SU-DHL-6 (cell line): ENCODE data around the gene ATP5F1E.

ENCODE experiments used
- H2AFZ ChIP-seq: fragments of 200-600 bp; sonication (generic); 2 replicates; pipeline ENCODE4 v1.6.1; 2014; ENCODE audit warnings: low read depth, mild to moderate bottlenecking, moderate library complexity, mixed read lengths, antibody characterized with exemption, low read length; ENCODE audit not compliant: severe bottlenecking
- H3F3A ChIP-seq: fragments of 200-600 bp; shearing (Covaris generic); 2 replicates; pipeline ENCODE4 v1.6.0; 2016; ENCODE audit warnings: antibody characterized with exemption, mild to moderate bottlenecking; ENCODE audit not compliant: insufficient read depth
- H3K27ac ChIP-seq: fragments of 200-600 bp; sonication (generic); 2 replicates; pipeline ENCODE4 v1.5.1; 2016; ENCODE audit warnings: low read depth, mild to moderate bottlenecking, low read length, moderate library complexity, mixed read lengths
- H3K27me3 ChIP-seq: fragments of 200-600 bp; sonication (generic), shearing (Covaris generic); 2 replicates; pipeline ENCODE4 v1.6.0; 2014; ENCODE audit warnings: mild to moderate bottlenecking, low read length
- H3K36me3 ChIP-seq: fragments of 200-600 bp; sonication (generic); 2 replicates; pipeline ENCODE4 v1.6.1; 2014; ENCODE audit warnings: mild to moderate bottlenecking, low read length, mixed read lengths
- H3K4me2 ChIP-seq: fragments of 300-600, 200-600 bp; shearing (Covaris generic), sonication (generic); 2 replicates; pipeline ENCODE4 v1.6.0; 2014; ENCODE audit warnings: low read length, low read depth, mild to moderate bottlenecking; ENCODE audit not compliant: poor library complexity, severe bottlenecking
- H3K4me3 ChIP-seq: fragments of 200-600 bp; sonication (generic); 2 replicates; pipeline ENCODE4 v1.5.1; 2014; ENCODE audit warnings: antibody characterized with exemption, low read length, mild to moderate bottlenecking, mixed read lengths; ENCODE audit not compliant: insufficient read depth, poor library complexity, severe bottlenecking
- H3K79me2 ChIP-seq: fragments of 200-600 bp; sonication (generic); 2 replicates; pipeline ENCODE4 v1.6.1; 2014; ENCODE audit warnings: mild to moderate bottlenecking, low read length, moderate library complexity; ENCODE audit not compliant: insufficient read depth
- H3K9ac ChIP-seq: fragments of 200-600 bp; sonication (generic); 2 replicates; pipeline ENCODE4 v1.7.0; 2014; ENCODE audit warnings: mild to moderate bottlenecking, low read length
- H3K9me2 ChIP-seq: fragments of 200-600 bp; sonication (generic); replicated peaks from 2 replicates; pipeline ENCODE4 v1.6.1; 2014; ENCODE audit warnings: low read length; ENCODE audit not compliant: insufficient read depth
- H3K9me3 ChIP-seq: fragments of 200-600 bp; sonication (generic); 2 replicates; pipeline ENCODE4 v1.6.1; 2014; ENCODE audit warnings: low read length, mixed read lengths; ENCODE audit not compliant: insufficient read depth
- H4K20me1 ChIP-seq: fragments of 200-600 bp; sonication (generic); 2 replicates; pipeline ENCODE4 v1.6.1; 2014; ENCODE audit warnings: low read depth, mild to moderate bottlenecking, antibody characterized with exemption, low read length, moderate library complexity, mixed read lengths
- CTCF ChIP-seq: fragments of 200-600 bp; sonication (generic); IDR thresholded peaks from one replicate; pipeline ENCODE4 v1.5.1; 2017; ENCODE audit warnings: antibody characterized with exemption, mild to moderate bottlenecking, low read length, moderate library complexity; ENCODE audit not compliant: insufficient read depth, poor library complexity, severe bottlenecking
- EZH2phosphoT487 ChIP-seq: fragments of 200-600 bp; sonication (generic), shearing (Covaris generic); conservative IDR thresholded peaks from 2 replicates; pipeline ENCODE4 v1.6.1; 2018; ENCODE audit warnings: mild to moderate bottlenecking, antibody characterized with exemption, low read length, moderate library complexity, mixed read lengths

Gene ATP5F1E

GRCh38 chr20:59015812-59016711, 16.1 kb downstream of the ATP5F1E start:
- TF ChIP-seq EZH2phosphoT487, result no peak
- H3K79me2 ChIP-seq, result no peaks in the 10 kb centered on the region
- no peak overlapping the region for H3K27ac ChIP-seq
- no peaks in the 10 kb centered on the region for H3K27me3 ChIP-seq
- H3K36me3 ChIP-seq, result no peaks in the 10 kb centered on the region
- peak overlapping the region; percentile 29 for H3K4me2 ChIP-seq
- H3K9ac ChIP-seq, result peak overlapping the region; percentile 15; the same call in 1 of the 2 replicates
- peak overlapping the region; percentile 28 for H2AFZ ChIP-seq
- no peaks in the 10 kb centered on the region for H3K9me3 ChIP-seq
- H3K4me3 ChIP-seq, result no peak overlapping the region
- no peaks in the 10 kb centered on the region for H4K20me1 ChIP-seq
- H3F3A ChIP-seq, result peaks cover 6% of the 10 kb centered on the region; the same call in 1 of the 2 replicates
- H3K9me2 ChIP-seq, result no peaks in the 10 kb centered on the region

- no peaks in the 10 kb centered on the region for H3K9me2 ChIP-seq
- H2AFZ ChIP-seq, result no peak overlapping the region
- H3K4me3 ChIP-seq, result no peak overlapping the region
- TF ChIP-seq EZH2phosphoT487 (no peak), CTCF (no peak)
- H4K20me1 ChIP-seq, result no peaks in the 10 kb centered on the region
- no peaks in the 10 kb centered on the region for H3K79me2 ChIP-seq
- H3K27ac ChIP-seq, result no peak overlapping the region
- no peaks in the 10 kb centered on the region for H3K9me3 ChIP-seq
- no peaks in the 10 kb centered on the region for H3K27me3 ChIP-seq
- no peaks in the 10 kb centered on the region for H3K36me3 ChIP-seq
- no peaks in the 10 kb centered on the region for H3F3A ChIP-seq
- H3K4me2 ChIP-seq, result no peak overlapping the region
- no peak overlapping the region for H3K9ac ChIP-seq
These were observed 16.7 kb downstream of the ATP5F1E start for GRCh38 chr20:59015411-59015810.

GRCh38 chr20:59014680-59015389, 17.3 kb downstream of the ATP5F1E start:
- Histone ChIP-seq H3K9ac (no peak overlapping the region), H3K36me3 (no peaks in the 10 kb centered on the region), H4K20me1 (no peaks in the 10 kb centered on the region), H3F3A (no peaks in the 10 kb centered on the region), H3K27me3 (no peaks in the 10 kb centered on the region), H3K9me3 (no peaks in the 10 kb centered on the region), H3K4me2 (no peak overlapping the region), H2AFZ (no peak overlapping the region), H3K4me3 (no peak overlapping the region), H3K9me2 (no peaks in the 10 kb centered on the region), H3K79me2 (no peaks in the 10 kb centered on the region), H3K27ac (no peak overlapping the region)
- no peak for TF ChIP-seq EZH2phosphoT487
- no peak for TF ChIP-seq CTCF
